ENCODE measurements around the gene C6orf89. TPM values are rescaled to one million over a fixed set of nuclear protein-coding genes. Genes with fewer than 3 reads are reported as not detected.
"Not testable (repeated sequence)": the region's sequence is repeated elsewhere in the genome, so short reads cannot be mapped to it uniquely, and the experiment has no call there.

Gene C6orf89
- polyA plus RNA-seq, 4 donors = 44.0 to 63.3 (median 51.4) TPM

DNA sequence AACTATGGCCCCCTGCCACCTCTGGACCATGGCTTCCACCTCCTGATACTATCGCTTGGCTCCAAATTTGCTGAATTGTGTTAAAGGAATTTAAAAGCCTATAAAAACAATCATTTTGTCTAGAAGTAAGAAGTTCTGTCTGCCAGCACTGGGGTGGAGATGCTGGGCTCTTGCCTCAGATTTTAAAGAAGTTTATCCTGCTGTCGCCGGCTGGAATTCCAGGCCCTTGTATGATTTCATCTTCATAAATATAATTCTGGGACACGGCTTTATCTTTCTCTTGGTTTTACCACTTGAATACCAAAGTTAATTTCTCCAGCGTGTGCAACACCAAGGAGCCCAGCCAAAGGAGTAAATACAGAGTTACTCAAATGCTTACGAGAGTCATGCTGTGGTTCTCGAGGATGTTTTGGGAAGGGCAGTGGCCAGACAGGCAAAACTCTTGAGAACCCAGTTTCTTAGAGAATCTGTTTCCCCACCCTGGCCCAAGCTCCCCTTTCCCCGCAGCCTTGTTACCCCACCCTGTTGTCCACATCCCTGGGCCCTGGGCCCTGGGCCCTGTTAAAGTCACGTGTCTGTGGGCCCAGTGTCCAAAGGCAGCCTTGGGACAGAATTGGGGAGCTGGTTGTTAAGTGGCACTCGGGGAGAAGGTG, 31.9 kb downstream of the C6orf89 start:
- no peak for DNase-seq (ENCODE audit: low read depth in 4 of 4, low spot score in 3 of 4)

DNA sequence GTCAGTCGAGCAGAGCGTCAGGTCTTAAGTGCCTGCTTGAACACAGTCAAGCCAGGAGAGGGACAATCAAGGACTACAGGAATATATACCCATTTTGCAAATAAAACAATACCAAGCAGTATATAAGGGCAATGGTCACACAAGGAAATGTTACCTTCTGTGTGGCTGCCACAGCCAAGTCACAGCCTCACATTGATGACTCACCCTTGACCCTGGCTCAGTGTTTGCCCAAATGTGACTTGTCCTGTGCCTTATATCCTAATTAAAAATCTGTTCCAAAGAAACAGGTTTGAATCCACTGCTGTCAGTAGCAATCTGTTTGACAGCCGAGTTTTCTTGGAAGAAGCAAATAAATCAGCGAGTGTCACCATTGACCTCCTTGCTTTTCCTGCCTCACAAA, 34.3 kb downstream of the C6orf89 start:
- DNase-seq (ENCODE audit: low read depth in 4 of 4, low spot score in 3 of 4) = no peak

DNA sequence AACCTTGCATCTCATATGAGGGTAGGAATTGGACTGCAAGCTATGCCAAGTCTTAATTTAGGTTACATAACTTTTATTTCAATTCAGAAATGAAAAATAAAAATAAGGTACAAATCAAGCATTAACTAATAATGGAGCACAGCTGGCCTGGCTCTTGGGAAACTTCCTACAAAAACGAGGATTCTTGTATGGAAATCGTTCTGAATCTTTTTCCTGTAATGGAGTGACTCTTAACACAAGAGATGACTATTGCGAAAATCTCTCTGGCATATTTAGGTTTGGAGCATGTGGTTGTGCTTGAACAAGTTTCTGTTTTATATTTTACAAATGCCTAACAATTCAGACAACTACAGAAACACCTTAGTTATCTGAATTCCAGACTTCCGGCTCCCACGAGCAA, 34.8 kb downstream of the C6orf89 start:
- DNase-seq (ENCODE audit: low read depth in 4 of 4, low spot score in 3 of 4) = no peak

DNA sequence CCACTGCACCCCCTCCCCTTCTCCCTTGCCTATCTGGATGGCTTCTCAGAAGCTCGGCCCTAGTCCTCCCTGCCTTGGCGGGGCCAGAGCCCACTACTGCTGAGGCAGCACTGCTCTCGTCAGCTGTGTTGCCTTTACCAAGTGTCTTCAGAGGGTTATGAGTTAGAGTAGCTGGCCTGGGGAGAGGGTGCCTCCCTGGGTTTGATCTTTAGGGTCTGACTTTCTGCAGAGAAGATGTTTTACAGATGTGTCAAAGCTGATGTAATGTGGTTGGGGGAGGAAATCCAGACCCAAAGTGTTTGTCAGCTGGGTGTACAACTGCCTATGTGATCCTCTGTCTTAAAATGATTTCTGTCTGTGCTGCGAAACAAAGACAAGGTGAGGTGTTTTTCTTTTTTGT, 38.4 kb downstream of the C6orf89 start:
- DNase-seq (ENCODE audit: low read depth in 4 of 4, low spot score in 3 of 4) = no peak

DNA sequence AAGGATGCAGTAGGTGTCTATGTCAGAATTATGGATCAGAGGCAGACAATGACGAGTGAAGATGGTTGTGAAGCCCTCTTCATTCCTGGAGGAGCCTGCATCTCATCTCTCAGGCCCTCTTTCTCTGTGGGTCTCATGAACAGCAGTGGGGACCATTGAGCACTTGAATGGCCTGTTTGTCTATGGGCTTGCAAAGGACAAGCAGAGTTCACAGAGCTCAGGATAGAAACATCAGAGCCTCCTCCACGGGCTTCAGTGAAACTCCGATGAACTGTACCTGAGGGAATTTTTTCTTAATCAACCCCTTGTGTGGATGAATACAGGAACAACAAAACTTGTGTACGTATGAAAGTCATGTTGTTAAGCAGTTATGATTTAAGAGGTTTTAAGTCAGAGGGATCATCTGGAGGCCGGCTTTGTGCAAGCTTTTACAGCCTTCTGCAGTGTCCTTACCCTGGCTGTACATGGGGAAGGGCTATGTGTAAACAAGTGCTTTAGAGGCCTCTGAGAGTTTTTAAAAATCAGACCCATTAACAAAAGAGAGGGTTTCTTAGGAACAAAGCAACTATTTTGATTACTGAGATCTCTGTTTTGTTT, 39.1 kb downstream of the C6orf89 start:
- no peak for DNase-seq (ENCODE audit: low read depth in 4 of 4, low spot score in 3 of 4)

DNA sequence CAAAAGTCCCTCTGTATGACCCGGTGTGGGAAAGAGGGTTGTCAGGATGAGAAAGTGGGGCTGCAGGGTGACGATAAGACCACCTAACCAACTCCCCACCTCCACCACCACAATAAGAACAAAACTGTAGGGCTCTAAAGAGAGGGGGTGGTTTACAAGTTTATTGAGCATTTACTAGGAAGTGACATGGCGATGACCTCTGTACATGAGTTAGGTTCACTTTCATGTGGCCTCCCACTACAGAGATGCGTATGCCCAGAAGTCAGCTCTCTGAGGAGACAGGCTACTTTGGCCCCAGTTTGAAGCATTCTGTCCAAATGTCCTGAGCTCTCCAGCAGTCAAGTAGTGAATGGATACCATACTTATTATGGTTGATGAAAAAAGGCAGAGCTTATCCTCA, 40.1 kb downstream of the C6orf89 start:
- no peak for DNase-seq (ENCODE audit: low read depth in 4 of 4, low spot score in 3 of 4)

DNA sequence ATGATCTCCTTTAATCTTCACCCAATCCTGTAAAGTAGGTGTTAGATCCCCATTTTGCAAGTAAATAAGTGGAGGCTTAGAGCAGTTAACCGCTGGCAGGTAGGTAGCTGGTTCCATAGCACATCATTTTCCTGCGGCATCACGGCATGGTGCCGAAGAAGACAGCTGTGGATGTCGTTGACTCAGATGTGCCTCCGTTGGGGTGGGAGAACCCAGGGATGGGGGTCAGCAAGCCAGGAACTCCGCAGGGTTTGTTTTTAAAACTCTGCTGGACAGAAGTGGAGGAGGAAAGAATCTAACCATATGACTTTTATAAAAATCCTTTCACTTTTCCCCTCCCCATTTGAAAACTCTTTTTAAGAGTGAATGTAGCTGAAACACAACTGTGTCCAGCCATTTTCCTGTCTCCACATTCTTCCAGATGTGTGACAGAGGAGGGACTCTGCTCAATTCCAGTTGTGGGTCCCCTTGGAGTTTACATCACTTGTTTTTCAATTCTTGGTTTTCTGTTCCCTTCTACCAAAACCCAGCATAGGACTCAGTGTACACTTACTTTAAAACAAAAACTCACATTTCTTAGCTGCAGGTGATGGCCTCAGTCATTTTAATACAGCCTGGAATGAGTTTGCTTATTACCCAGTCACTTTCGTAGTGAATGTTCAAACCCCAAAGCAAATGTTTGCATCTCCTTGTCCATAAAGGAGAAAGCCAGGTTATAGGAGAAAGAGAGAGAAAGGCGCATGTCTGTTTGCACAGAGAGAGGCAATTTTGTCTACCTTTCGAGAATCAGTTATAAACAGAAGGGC, 41.2 kb downstream of the C6orf89 start:
- DNase-seq (ENCODE audit: low read depth in 4 of 4, low spot score in 3 of 4) = no peak

DNA sequence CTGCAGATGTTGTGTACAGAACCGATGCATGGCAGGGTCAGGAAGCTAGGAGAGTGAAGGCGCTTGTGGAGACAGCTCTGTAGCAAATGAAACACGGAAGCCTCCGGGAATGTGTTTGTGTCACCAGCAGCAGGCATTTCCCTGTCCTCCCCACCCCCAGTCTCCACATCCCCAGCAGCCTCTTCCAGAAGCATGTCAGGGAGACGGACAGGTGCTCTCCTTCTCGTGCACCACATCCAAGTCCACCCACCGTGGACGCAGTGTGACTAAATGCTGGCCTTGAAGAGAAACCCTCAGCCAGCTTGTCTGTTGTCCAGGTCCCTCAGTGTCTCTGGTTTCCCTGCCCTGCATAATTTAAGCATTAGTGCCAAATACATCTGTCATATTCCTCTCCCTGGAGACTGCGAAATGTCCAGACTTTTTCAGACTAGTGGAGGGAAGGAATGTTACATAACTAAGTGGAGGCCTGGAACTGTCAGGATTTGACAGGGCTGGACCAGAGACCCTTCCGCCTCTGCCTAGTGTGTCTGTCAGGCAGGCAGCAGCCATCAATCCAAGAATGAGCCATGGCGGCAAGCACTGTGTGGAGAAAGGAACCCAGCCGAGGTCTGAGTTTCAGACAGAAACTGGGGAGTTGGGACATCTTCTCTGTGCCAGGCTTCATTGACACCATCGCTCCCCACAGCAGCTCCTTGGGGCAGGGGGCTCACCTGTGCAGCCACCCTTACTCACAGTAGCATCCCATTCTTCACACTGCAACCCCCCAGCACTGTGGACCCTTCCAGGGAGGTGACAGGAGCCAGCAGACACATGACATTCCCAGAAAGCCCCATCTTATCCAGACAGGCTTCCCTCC, 42.2 kb downstream of the C6orf89 start:
- DNase-seq (ENCODE audit: low read depth in 4 of 4, low spot score in 3 of 4) = no peak

DNA sequence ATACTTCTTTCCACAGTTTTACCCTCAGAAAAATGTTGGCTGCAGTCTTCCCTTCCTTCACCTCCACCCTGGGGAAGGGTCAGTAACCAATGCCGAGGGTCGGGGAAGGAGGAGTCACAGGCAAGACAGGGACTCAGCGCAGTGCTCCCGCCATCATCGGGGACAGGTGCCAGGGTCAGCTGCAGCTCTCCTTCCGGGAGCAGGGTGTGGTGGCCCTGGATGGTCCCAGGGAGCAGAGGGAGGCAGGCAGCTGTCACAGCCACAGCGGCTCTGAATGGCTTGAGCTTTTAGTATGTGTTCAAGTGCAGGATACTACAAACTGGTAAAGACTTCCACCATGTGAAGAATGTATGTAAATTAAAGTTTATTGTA, 42.8 kb downstream of the C6orf89 start:
- DNase-seq (ENCODE audit: low read depth in 4 of 4, low spot score in 3 of 4) = no peak

DNA sequence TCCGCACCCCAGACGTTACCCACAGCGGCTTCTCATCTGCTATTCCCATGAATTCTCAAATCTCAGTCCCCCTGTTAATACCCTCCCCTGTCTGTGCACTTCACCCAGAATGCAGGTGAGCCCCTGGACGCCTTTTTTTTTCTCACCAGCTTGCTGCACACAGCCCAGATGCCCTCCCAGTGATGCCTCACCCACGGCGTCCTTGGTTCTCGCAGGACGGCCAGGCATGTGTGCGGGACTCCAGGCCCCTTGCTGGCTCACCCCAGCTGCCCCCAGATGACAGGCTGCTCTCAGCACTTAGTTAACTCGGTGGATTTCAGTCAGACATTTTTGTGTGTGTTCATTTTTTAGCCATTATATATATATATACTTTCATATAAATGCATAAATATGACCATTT, 43.4 kb downstream of the C6orf89 start:
- DNase-seq (ENCODE audit: low read depth in 4 of 4, low spot score in 3 of 4) = no peak

DNA sequence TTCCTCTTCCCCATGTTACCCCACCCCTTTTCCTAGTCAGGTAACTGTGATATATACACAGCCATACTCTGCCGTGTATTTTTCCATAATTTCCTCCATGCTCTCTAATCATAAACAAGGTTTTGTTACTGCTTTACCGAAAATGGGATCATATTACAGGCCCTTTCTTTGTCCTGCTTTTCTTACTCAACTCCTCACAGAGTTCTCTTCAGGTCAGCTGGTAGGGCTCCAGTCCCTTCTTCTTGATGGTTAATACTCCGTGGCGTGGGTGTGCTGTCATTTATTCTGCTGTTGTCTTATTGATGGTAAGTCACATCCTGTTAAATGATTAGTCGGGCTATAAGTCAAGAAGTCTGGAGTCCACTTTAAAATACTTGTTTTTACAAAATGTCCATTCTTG, 43.9 kb downstream of the C6orf89 start:
- no peak for DNase-seq (ENCODE audit: low read depth in 4 of 4, low spot score in 3 of 4)

DNA sequence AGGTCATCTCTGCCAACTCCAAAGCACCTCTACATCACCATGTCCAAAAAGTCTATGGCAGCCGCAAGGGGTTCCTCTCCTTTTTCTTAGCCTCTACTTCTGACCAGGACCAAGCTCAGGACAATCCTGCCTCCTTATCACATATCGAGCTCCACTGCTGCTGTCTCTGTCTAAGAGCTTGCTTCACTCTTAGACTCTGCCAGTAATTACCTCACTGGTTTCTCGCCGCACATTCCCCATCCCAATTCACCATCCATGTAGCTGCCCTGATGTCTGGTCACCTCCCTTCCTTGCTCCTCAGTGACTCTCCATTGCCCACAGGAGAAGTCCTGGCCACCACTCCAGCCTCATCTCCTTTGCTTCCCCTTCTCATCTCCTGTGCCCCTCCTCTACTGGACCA, 44.7 kb downstream of the C6orf89 start:
- DNase-seq (ENCODE audit: low read depth in 4 of 4, low spot score in 3 of 4) = no peak

DNA sequence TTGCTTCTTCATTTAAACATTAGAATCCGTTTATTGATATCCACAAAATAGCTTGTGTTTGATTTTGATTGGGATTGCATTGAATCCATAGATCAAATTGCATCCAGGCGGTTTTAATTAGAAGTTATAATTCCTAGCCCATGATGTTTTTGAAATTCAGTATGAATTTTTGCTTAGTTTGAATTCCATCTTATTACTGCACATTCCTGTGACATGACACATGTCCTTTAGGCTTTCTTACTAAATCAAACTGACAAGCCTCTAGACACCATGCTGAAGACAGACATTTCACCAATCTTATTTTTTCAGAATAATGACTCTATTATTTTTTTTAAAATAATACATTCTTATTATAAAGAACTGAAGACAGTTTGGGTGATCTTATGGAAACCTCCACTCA, 47.4 kb downstream of the C6orf89 start:
- no peak for DNase-seq (ENCODE audit: low read depth in 4 of 4, low spot score in 3 of 4)

DNA sequence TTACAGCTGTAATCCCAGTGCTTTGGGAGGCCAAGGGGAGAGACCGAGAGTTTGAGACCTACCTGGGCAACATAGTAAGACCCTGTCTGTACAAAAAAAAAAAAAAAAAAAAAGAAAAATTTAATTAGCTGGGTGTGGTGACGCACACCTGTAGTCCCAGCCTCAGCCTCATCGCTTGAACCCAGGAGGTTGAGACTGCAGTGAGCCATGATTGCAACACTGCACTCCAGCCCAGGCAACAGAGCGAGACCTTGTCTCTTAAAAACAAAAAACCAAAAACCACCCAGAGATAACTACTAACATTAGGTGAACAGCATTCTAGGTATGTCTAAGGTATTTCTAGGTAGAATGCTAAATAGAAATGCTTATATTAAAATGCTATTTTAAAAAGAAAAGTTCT, 47.8 kb downstream of the C6orf89 start:
- no peak for DNase-seq (ENCODE audit: low read depth in 4 of 4, low spot score in 3 of 4)

DNA sequence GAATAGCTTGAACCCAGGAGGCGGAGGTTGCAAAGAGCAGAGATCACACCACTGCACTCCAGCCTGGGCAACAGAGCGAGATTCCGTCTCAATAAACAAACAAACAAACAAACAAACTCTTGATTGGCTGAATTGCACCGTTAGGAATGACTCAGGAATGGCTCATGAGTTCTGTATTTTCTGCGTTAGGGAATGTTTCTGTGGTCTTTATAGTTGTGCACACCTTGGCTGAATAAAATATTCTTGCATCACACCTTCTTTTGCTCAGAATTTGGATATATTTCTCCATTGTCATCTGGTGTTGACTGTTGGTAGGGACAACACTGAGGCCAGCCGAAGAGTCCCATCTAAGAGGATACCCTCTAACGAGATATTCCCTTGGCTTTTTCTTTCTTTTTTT, 49.1 kb downstream of the C6orf89 start:
- DNase-seq (ENCODE audit: low read depth in 4 of 4, low spot score in 3 of 4) = no peak

DNA sequence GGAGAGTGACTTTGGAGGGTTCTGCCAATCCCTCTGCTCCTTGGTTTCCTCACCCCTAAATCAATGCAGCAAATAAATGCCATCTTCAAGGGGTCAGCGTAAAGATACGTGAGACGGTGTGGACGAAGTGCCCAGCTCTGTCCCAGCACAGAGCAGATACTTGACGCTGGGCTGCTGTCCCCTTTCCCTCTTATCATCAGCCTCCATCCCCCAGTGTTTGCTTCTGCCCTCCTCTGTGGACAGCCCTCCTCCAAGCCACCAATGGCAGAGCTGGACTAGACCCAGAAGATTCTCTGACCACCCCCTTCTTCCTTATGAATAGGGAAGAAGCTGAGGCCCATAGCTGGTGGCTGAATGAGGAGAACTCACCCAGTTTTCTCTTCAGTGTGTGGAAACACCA, 51.1 kb downstream of the C6orf89 start:
- no peak for DNase-seq (ENCODE audit: low read depth in 4 of 4, low spot score in 3 of 4)

DNA sequence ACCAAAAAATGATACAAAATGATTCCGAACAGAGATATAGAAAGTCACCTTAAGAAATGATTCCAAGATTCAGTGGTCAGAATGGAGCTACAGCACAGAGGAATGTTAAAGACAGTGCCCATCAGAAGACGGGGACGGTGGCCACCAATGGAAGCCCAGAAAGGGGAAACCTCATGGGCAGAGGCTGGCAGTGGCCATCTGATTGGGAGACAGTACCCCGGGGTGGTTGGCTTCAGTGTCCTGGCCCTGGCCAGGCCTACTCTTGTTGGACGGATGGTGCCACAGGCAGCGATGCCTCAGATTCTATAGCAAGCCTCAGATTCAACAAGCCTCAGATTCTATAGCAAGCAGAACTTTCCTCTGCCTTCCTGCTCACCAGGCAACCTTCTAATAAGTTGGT, 52.1 kb downstream of the C6orf89 start:
- no peak for DNase-seq (ENCODE audit: low read depth in 4 of 4, low spot score in 3 of 4)

DNA sequence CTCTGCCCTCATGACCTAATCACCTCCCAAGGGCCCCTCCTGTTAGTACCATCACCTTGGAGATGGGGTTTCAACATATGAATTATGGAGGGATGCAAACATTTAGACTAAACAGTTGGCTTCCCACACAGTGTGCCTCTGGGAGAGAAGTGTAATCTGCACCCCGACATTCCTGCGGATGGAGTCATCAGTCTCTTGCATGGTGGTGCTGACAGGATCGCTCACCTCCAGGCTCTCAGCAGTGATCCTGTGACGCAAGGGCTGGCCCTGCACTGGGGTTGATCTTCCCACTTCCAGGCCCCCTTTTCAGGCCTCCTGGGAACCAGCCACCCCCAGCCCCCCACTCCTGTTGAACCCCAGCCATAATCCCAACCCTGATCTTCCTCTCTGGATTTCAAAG, 52.8 kb downstream of the C6orf89 start:
- DNase-seq (ENCODE audit: low read depth in 4 of 4, low spot score in 3 of 4) = no peak

DNA sequence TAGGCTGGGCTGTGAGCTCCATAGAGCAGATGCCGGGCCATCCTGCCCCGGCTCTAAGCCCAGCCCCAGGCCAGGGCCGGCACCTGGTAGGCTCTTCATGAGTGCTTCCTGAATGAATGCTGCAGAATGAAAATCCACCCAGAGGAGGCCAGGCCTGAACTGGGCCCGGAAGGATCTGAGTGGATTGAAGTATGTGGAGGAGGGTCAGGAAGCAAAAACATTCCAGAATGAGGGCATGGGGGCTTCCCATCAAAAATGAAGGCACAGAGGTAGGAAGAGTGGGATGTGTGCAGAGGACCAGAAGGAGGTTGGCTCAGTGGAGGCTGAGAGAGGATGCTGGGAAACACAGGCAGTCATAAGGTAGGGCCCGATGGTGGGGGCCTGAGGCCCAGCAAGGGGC, 53.3 kb downstream of the C6orf89 start:
- DNase-seq (ENCODE audit: low read depth in 4 of 4, low spot score in 3 of 4) = not testable (repeated sequence)

DNA sequence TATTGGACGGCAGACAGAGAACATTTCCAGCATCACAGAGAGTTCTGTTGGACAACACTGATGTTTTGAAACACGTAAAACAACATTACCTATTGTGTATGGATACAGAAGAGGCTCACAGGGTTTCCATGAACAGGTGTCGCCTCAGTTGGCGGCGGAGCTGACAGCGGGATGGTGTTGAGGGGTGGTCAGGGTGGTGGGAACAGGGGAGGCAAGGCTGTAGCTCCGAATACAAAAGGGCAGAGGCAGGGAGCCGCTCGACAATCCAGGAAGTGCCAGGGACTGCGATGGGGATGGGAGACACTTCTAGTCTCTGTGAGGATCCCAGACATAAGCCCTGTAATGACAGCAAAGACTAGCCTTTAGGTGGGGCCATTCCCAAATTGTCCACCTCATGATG, 54.3 kb downstream of the C6orf89 start:
- DNase-seq (ENCODE audit: low read depth in 4 of 4, low spot score in 3 of 4) = no peak

DNA sequence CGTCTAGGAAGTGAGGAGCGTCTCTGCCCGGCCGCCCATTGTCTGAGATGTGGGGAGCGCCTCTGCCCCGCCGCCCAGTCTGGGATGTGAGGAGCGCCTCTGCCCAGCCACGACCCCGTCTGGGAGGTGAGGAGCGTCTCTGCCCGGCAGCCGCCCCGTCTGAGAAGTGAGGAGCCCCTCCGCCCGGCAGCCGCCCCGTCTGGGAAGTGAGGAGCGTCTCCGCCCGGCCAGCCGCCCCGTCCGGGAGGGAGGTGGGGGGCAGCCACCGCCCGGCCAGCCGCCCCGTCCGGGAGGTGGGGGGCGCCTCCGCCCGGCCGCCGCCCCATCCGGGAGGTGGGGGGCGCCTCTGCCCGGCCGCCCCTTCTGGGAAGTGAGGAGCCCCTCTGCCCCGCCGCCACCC, 55.8 kb downstream of the C6orf89 start:
- not testable (repeated sequence) for DNase-seq (ENCODE audit: low read depth in 4 of 4, low spot score in 3 of 4)

Data from left renal pelvis (tissue), 4 donors.